H1 (cell line): ENCODE data around the gene ZFAND4. TPM values are rescaled to one million over a fixed set of nuclear protein-coding genes. Genes with fewer than 3 reads are reported as not detected.

Experiments used
- GABPA ChIP-seq: IDR thresholded peaks from 2 replicates; pipeline ENCODE4 v1.6.1; 2011; ENCODE audit warnings: mild to moderate bottlenecking, low read length, moderate library complexity, borderline replicate concordance; ENCODE audit not compliant: insufficient read depth
- KDM1A ChIP-seq: fragments of 200-600, 300-600 bp; sonication (generic); IDR thresholded peaks from 2 replicates; pipeline ENCODE4 v1.7.1; 2016; ENCODE audit warnings: mild to moderate bottlenecking, low read length, borderline replicate concordance
- MAFK ChIP-seq: IDR thresholded peaks from 2 replicates; pipeline ENCODE4 v1.6.1; 2012; ENCODE audit warnings: low read depth, mild to moderate bottlenecking, improper control_type of control experiment, low read length
- SP1 ChIP-seq: IDR thresholded peaks from 2 replicates; pipeline ENCODE4 v1.6.1; 2011; ENCODE audit warnings: low read depth, low read length
- polyA plus RNA-seq, 7 experiments: library from polyadenylated mRNA; depleted of rRNA in 3 of 7; stranded (reverse) in 5 of 7; unstranded in 2 of 7; fragments of >200 nt in 5 of 7; fragments of 200-250 nt in 2 of 7; gene quantifications; 1 replicate in 5 of 7; 2 replicates in 1 of 7; 4 replicates in 1 of 7; pipeline versions ENCODE4 v1.2.1 to v1.2.3, GENCODE V29; 2011 to 2013; ENCODE audit warnings: missing spikeins in 2 of 7, mixed read lengths in 2 of 7
- total RNA-seq: library from RNA; stranded (reverse); fragmentation: NEBNext Ultra II Directional; extraction: Animal tissue kit (Norgen Biotek cat#: 25700); gene quantifications from 2 replicates; pipeline ENCODE4 v1.2.1, GENCODE V29; 2021
- TF ChIP-seq, protein P1 (sequence below): IDR thresholded peaks from 2 replicates; pipeline ENCODE4 v1.6.1; 2012; ENCODE audit warnings: inconsistent platforms

ZFAND4 gene
- total and polyA plus RNA-seq, 2 of the 8 experiments (the other 6 are each of a cell fraction or from before 2014, with no cell fraction given): 2.8 to 17.8 TPM

DNA sequence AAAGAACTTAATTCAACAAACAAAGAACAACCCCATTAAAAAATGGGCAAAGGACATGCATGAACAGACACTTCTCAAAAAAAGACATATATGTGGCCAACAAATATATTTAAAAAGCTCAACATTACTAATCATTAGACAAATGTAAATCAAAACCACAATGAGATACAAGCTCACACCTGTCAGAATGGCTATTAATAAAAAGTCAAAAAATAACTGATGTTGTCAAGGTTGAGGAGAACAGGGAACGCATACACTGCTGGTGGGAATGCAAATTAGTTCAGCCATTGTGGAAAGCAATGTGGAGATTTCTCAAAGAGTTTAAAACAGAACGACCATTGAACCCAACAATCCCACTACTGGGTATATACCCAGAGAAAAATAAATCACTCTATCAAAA lies 19.1 kb downstream of the ZFAND4 start (continued):
- TF ChIP-seq KDM1A (no peak), MAFK (no peak), SP1 (no peak), GABPA (no peak)
- TF ChIP-seq, protein P1, sequence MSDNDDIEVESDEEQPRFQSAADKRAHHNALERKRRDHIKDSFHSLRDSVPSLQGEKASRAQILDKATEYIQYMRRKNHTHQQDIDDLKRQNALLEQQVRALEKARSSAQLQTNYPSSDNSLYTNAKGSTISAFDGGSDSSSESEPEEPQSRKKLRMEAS: no peak
